Measurements from ENCODE around the gene KRT17. TPM values are rescaled to one million over a fixed set of nuclear protein-coding genes. Genes with fewer than 3 reads are reported as not detected.
"Not testable (repeated sequence)": the region's sequence is repeated elsewhere in the genome, so short reads cannot be mapped to it uniquely, and the experiment has no call there.

KRT17 gene
- total RNA-seq, 1 donor: not detected

GRCh38 chr17:41654678-41655607 is 30.6 kb upstream of the KRT17 start:
- DNase-seq (ENCODE audit: low read depth in 2 of 3, low spot score in 2 of 3): no peak

- no peak for DNase-seq (ENCODE audit: low read depth in 2 of 3, low spot score in 2 of 3)
These were observed 29.7 kb upstream of the KRT17 start for GRCh38 chr17:41653892-41654677.

GRCh38 chr17:41653421-41653820 is 29.0 kb upstream of the KRT17 start:
- no peak for DNase-seq (ENCODE audit: low read depth in 2 of 3, low spot score in 2 of 3)

GRCh38 chr17:41652461-41652970 is 28.1 kb upstream of the KRT17 start:
- no peak for DNase-seq (ENCODE audit: low read depth in 2 of 3, low spot score in 2 of 3)

GRCh38 chr17:41651625-41652460 is 27.5 kb upstream of the KRT17 start:
- no peak for DNase-seq (ENCODE audit: low read depth in 2 of 3, low spot score in 2 of 3)

- no peak for DNase-seq (ENCODE audit: low read depth in 2 of 3, low spot score in 2 of 3)
These were observed 26.6 kb upstream of the KRT17 start for GRCh38 chr17:41650794-41651624.

- no peak for DNase-seq (ENCODE audit: low read depth in 2 of 3, low spot score in 2 of 3)
These were observed 25.6 kb upstream of the KRT17 start for GRCh38 chr17:41649923-41650519.

- peak; percentile 75 to 83 (median 80) for DNase-seq (ENCODE audit: low read depth in 2 of 3, low spot score in 2 of 3)
These were observed 24.2 kb upstream of the KRT17 start for GRCh38 chr17:41648411-41649195.

GRCh38 chr17:41647940-41648410 is 23.6 kb upstream of the KRT17 start:
- DNase-seq (ENCODE audit: low read depth in 2 of 3, low spot score in 2 of 3): peak; percentile 72 to 86 (median 75)

- DNase-seq (ENCODE audit: low read depth in 2 of 3, low spot score in 2 of 3): no peak
These were observed 22.9 kb upstream of the KRT17 start for GRCh38 chr17:41647038-41647813.

- no peak for DNase-seq (ENCODE audit: low read depth in 2 of 3, low spot score in 2 of 3)
These were observed 18.1 kb upstream of the KRT17 start for GRCh38 chr17:41642252-41643156.

- not testable (repeated sequence) for DNase-seq (ENCODE audit: low read depth in 2 of 3, low spot score in 2 of 3)
These were observed 16.2 kb upstream of the KRT17 start for GRCh38 chr17:41640596-41640995.

- no peak for DNase-seq (ENCODE audit: low read depth in 2 of 3, low spot score in 2 of 3)
These were observed 15.4 kb upstream of the KRT17 start for GRCh38 chr17:41639492-41640473.

- no peak for DNase-seq (ENCODE audit: low read depth in 2 of 3, low spot score in 2 of 3)
These were observed 14.6 kb upstream of the KRT17 start for GRCh38 chr17:41638941-41639340.

- DNase-seq (ENCODE audit: low read depth in 2 of 3, low spot score in 2 of 3): no peak
These were observed 13.8 kb upstream of the KRT17 start for GRCh38 chr17:41638194-41638593.
